Keratinocyte (primary cell): Measurements from ENCODE around the gene MUTYH. TPM values are rescaled to one million over a fixed set of nuclear protein-coding genes. Genes with fewer than 3 reads are reported as not detected.
A peak's percentile ranks its signal among the peaks of the same experiment; 100 is the strongest.

Experiments used
- DNase-seq: peaks from one replicate; pipeline ENCODE4 v3.0.0-alpha.2; 2011; ENCODE audit warnings: low read depth, missing footprints, low spot score
- FAIRE-seq: peaks from 2 replicates; lab custom pipeline; 2011; peaks lifted over from hg19 to GRCh38; lab: Jason Lieb, UNC
- H2AFZ ChIP-seq: 2 replicates; pipeline ENCODE4 v1.6.0; 2012; ENCODE audit warnings: low read length, control low read depth, inconsistent platforms; ENCODE audit not compliant: control insufficient read depth
- H3K27ac ChIP-seq: 2 replicates; pipeline ENCODE4 v1.5.1; 2011; ENCODE audit warnings: low read length; ENCODE audit not compliant: control insufficient read depth, insufficient read depth
- H3K27me3 ChIP-seq: 3 replicates; pipeline ENCODE4 v1.6.0; 2011; ENCODE audit warnings: low read length; ENCODE audit not compliant: control insufficient read depth, insufficient read depth; ENCODE audit errors: extremely low read depth
- H3K36me3 ChIP-seq, 2 experiments: 2 replicates in 1 of 2; 3 replicates in 1 of 2; pipeline ENCODE4 v1.5.1; 2011; ENCODE audit warnings: low read length in 2 of 2, mild to moderate bottlenecking in 1 of 2; ENCODE audit not compliant: control insufficient read depth in 2 of 2, insufficient read depth in 2 of 2; ENCODE audit errors: extremely low read depth in 1 of 2
- H3K4me1 ChIP-seq: 3 replicates; pipeline ENCODE4 v1.5.1; 2011; ENCODE audit warnings: low read length; ENCODE audit not compliant: control insufficient read depth, insufficient read depth; ENCODE audit errors: extremely low read depth
- H3K4me2 ChIP-seq: 3 replicates; pipeline ENCODE4 v1.6.0; 2011; ENCODE audit warnings: low read depth, low read length; ENCODE audit not compliant: control insufficient read depth, insufficient read depth; ENCODE audit errors: extremely low read depth
- H3K4me3 ChIP-seq, 3 experiments: fragments of 200-600 bp in 1 of 3; sonication (generic) in 1 of 3; 2 replicates in 2 of 3; 3 replicates in 1 of 3; pipeline ENCODE4 v1.5.1; 2011 to 2016; ENCODE audit warnings: low read length in 3 of 3, mild to moderate bottlenecking in 3 of 3, control low read depth in 2 of 3, inconsistent platforms in 1 of 3, low read depth in 1 of 3, mixed read lengths in 1 of 3, mixed run types in 1 of 3, moderate library complexity in 1 of 3; ENCODE audit not compliant: control insufficient read depth in 2 of 3, insufficient read depth in 2 of 3; ENCODE audit errors: extremely low read depth in 1 of 3
- H3K79me2 ChIP-seq: 2 replicates; pipeline ENCODE4 v1.6.0; 2012; ENCODE audit warnings: low read length; ENCODE audit not compliant: control insufficient read depth, insufficient read depth
- H3K9ac ChIP-seq: 3 replicates; pipeline ENCODE4 v1.6.0; 2011; ENCODE audit warnings: low read length; ENCODE audit not compliant: control insufficient read depth, insufficient read depth; ENCODE audit errors: extremely low read depth
- H3K9me1 ChIP-seq: 3 replicates; pipeline ENCODE4 v1.6.0; 2011; ENCODE audit warnings: low read length; ENCODE audit not compliant: control insufficient read depth, insufficient read depth; ENCODE audit errors: extremely low read depth
- H3K9me3 ChIP-seq: 2 replicates; pipeline ENCODE4 v1.5.1; 2012; ENCODE audit warnings: low read depth, low read length; ENCODE audit not compliant: control insufficient read depth
- H4K20me1 ChIP-seq: 3 replicates; pipeline ENCODE4 v1.6.0; 2011; ENCODE audit warnings: low read length; ENCODE audit not compliant: control insufficient read depth, insufficient read depth; ENCODE audit errors: extremely low read depth
- EZH2 ChIP-seq: IDR thresholded peaks from one replicate; pipeline ENCODE4 v1.6.1; 2012; ENCODE audit warnings: inconsistent platforms, mild to moderate bottlenecking, low read length, moderate library complexity
- dilution Hi-C: fragments of 300-500 bp; cut with MboI; formaldehyde crosslinking; loops from one replicate; pipeline ENCODE4 v1.7.0; 2020; ENCODE audit warnings: low sequenced_read_pairs; ENCODE audit not compliant: extremely low pct_ligation_motif_present
- polyA plus RNA-seq, 5 experiments: library from polyadenylated mRNA; depleted of rRNA in 3 of 5; stranded (reverse) in 3 of 5; stranded (forward) in 1 of 5; unstranded in 1 of 5; fragments of >200 nt; gene quantifications; 1 replicate in 1 of 5; 2 replicates in 3 of 5; 3 replicates in 1 of 5; pipeline versions ENCODE4 v1.2.1 to v1.2.3, GENCODE V29; 2011 to 2012; ENCODE audit warnings: missing spikeins in 2 of 5, low read depth in 1 of 5, low replicate concordance in 1 of 5
- TF ChIP-seq, protein P1 (sequence below), 3 experiments: IDR thresholded peaks in 1 of 3; conservative IDR thresholded peaks in 1 of 3; optimal IDR thresholded peaks in 1 of 3; 2 replicates in 2 of 3; 3 replicates in 1 of 3; pipeline versions ENCODE3 to v1.5.1; 2011; ENCODE audit warnings: low read length in 3 of 3, mild to moderate bottlenecking in 3 of 3, moderate library complexity in 2 of 3, control low read depth in 1 of 3, inconsistent platforms in 1 of 3; ENCODE audit not compliant: insufficient read depth in 2 of 3; ENCODE audit errors: extremely low read depth in 1 of 3

MUTYH gene
- polyA plus RNA-seq, 1 donor (not counting 4 experiments of a cell fraction or from before 2014, with no cell fraction given), result 10.0 TPM

DNA sequence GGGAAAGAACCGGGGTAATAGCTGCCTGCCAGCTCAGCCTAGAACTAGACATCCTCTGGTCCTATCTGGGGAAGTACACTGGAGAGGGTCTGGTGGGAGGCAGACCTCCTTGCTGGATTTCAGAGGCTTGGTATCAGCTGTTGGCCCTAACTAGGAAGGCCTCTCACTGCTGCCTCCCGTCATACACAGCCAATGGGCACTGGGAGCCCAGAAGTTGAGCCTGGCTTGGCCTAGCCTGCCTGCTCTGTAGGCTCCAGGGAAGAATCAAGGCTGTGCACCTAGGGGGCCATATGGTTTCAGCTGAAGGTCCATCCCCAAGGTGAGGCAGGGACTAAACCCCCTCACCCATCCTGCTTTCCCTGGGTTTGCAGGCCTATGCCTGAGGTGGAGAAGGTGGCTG, 4.3 kb upstream of the MUTYH start:
- H3K27me3 ChIP-seq, result no peaks in the 10 kb centered on the region
- H3K9me3 ChIP-seq, result no peaks in the 10 kb centered on the region
- H2AFZ ChIP-seq, result no peak overlapping the region
- DNase-seq (no peak), FAIRE-seq (no peak)
- peaks cover 26 to 32% of the 10 kb centered on the region in 2 experiments for H3K36me3 ChIP-seq
- peaks cover 14% of the 10 kb centered on the region for H3K79me2 ChIP-seq
- H4K20me1 ChIP-seq, result no peaks in the 10 kb centered on the region
- H3K9me1 ChIP-seq, result no peaks in the 10 kb centered on the region
- H3K4me3 ChIP-seq, result no peak overlapping the region
- H3K9ac ChIP-seq, result no peak overlapping the region
- peaks cover 30% of the 10 kb centered on the region for H3K4me1 ChIP-seq
- no peak overlapping the region for H3K27ac ChIP-seq
- no peak overlapping the region for H3K4me2 ChIP-seq
- dilution Hi-C loops, result no loop called here
- TF ChIP-seq, protein P1, sequence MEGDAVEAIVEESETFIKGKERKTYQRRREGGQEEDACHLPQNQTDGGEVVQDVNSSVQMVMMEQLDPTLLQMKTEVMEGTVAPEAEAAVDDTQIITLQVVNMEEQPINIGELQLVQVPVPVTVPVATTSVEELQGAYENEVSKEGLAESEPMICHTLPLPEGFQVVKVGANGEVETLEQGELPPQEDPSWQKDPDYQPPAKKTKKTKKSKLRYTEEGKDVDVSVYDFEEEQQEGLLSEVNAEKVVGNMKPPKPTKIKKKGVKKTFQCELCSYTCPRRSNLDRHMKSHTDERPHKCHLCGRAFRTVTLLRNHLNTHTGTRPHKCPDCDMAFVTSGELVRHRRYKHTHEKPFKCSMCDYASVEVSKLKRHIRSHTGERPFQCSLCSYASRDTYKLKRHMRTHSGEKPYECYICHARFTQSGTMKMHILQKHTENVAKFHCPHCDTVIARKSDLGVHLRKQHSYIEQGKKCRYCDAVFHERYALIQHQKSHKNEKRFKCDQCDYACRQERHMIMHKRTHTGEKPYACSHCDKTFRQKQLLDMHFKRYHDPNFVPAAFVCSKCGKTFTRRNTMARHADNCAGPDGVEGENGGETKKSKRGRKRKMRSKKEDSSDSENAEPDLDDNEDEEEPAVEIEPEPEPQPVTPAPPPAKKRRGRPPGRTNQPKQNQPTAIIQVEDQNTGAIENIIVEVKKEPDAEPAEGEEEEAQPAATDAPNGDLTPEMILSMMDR (optimal IDR thresholded peaks at IDR 0.05 in 1 of 3, IDR thresholded peaks at IDR 0.05 in 1 of 3, conservative IDR thresholded peaks at IDR 0.05 in 1 of 3; ENCODE audit: extremely low read depth in 1 of 3, insufficient read depth in 2 of 3, low read length in 3 of 3), result no peak
- no peak for TF ChIP-seq EZH2

DNA sequence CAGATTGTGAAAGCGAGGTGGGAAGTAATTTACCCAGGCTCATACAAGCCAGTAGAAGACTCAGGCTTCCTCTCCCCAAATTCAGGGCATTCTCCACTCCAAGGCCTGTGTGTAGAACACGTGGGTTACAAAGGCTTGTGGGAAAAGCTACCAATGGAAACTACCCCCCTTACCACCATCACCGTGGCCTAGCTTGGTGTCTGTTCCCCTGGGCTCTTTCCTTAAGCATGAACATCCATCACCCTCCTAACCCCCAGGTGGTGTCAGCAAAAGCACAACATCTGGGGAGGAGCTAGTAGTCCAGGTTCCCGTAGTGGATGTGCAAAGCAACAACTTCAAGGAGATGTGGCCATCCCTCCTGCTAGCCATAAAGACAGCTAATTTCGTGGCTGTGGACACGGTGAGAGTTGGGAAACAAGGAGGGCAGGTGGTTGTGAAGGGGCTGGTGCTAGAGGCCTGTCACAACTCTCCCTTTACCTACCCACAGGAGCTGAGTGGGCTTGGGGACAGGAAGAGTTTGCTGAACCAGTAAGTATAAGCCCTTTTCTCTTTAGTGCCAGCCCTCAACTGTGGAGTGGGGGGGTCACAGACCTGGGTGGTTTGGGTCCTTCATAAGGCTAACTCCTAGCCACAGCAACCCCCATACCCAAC, 701 bp upstream of the MUTYH start:
- Histone ChIP-seq H3K4me2 (peak overlapping the region; percentile 99), H3K9ac (peak overlapping the region; percentile 91), H4K20me1 (no peaks in the 10 kb centered on the region), H3K27me3 (no peaks in the 10 kb centered on the region), H3K4me3 (peak overlapping the region; percentile 67 to 89 (median 78)), H3K9me3 (no peaks in the 10 kb centered on the region), H3K4me1 (peaks cover 15% of the 10 kb centered on the region), H3K9me1 (no peaks in the 10 kb centered on the region), H3K79me2 (peaks cover 16% of the 10 kb centered on the region), H3K27ac (peak overlapping the region; percentile 94), H3K36me3 (peaks cover 26 to 32% of the 10 kb centered on the region in 2 experiments), H2AFZ (peak overlapping the region; percentile 96)
- DNase-seq (no peak), FAIRE-seq (no peak)
- dilution Hi-C loops, result no loop called here
- no peak for TF ChIP-seq EZH2
- TF ChIP-seq, protein P1 (optimal IDR thresholded peaks at IDR 0.05 in 1 of 3, IDR thresholded peaks at IDR 0.05 in 1 of 3, conservative IDR thresholded peaks at IDR 0.05 in 1 of 3; ENCODE audit: extremely low read depth in 1 of 3, insufficient read depth in 2 of 3, low read length in 3 of 3), result peak in 1 of 3 experiments; percentile 28
